Ectodermal cell (in vitro differentiated cells): ENCODE results near the gene CADPS.
A peak's percentile ranks its signal among the peaks of the same experiment; 100 is the strongest.

Experiments
- H3K27ac ChIP-seq: 2 replicates; pipeline ENCODE4 v1.7.0; 2013; ENCODE audit warnings: mild to moderate bottlenecking, low read depth, low read length; ENCODE audit not compliant: insufficient read depth, poor library complexity, severe bottlenecking
- H3K27me3 ChIP-seq: 2 replicates; pipeline ENCODE4 v1.7.0; 2013; ENCODE audit warnings: mild to moderate bottlenecking, low read length; ENCODE audit not compliant: insufficient read depth, control insufficient read depth, poor library complexity, severe bottlenecking
- H3K36me3 ChIP-seq: one replicate; pipeline ENCODE4 v1.7.0; 2013; ENCODE audit warnings: low read length; ENCODE audit not compliant: control insufficient read depth, insufficient read depth
- H3K4me1 ChIP-seq: one replicate; pipeline ENCODE4 v1.7.0; 2013; ENCODE audit warnings: low read length; ENCODE audit not compliant: control insufficient read depth, insufficient read depth
- H3K4me3 ChIP-seq: 2 replicates; pipeline ENCODE4 v1.7.0; 2013; ENCODE audit warnings: low read depth, low read length, control low read depth; ENCODE audit not compliant: insufficient read depth
- H3K9me3 ChIP-seq: 2 replicates; pipeline ENCODE4 v1.7.0; 2013; ENCODE audit warnings: mild to moderate bottlenecking, low read length, moderate library complexity; ENCODE audit not compliant: control insufficient read depth
- WGBS, 2 experiments: methylation state at CpG; one replicate each; pipeline ENCODE4 v1.1.7; 2013; ENCODE audit warnings: missing lambda C conversion rate in 2 of 2; 5-methylcytosine and 5-hydroxymethylcytosine counted together

Gene CADPS

DNA sequence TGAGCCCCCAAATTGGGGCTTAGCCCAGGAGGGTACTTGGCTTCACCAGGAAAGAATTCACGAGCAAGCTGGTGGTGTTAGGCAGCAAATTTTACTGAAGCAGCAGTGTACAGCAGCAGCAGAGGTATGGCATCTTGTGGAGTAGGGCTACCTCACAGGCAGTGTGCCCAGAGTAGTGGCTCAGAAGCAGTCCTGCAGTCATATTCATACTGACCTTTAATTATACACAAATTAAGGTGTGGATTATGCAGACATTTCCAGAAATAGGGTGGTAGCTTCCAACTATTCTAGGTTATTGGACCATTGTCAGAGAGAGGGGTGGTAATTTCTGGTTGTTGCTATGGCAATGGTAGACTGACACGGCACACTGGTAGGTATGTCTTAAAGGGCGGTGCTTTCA, 20.7 kb upstream of the CADPS start:
- no peaks in the 10 kb centered on the region for H3K36me3 ChIP-seq
- WGBS, 2 experiments: 94 to 97% methylated on average over 3 of the region's 3 CpGs
- no peaks in the 10 kb centered on the region for H3K4me1 ChIP-seq
- no peaks in the 10 kb centered on the region for H3K27me3 ChIP-seq
- H3K9me3 ChIP-seq: no peaks in the 10 kb centered on the region
- no peak overlapping the region for H3K4me3 ChIP-seq
- H3K27ac ChIP-seq: no peak overlapping the region

DNA sequence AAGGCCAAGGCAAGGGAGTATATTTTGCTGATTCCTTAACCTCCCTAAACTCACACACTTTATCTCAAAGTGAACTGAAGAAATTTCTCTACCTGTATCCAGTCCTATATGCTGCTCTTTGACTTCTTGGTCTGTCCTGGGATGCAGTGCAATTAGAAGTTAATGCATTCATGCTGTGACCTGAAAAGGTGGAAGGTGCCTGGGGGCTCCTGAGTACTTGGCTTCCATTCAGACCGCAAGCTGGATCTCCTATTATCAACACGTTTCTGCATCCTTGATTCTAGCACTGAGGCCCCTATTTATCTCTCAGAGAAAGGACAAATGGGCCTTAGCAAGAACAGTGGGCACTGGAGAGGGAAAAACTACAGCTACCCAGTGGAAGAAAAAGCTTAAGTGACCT, 17.7 kb upstream of the CADPS start:
- Histone ChIP-seq H3K36me3 (no peaks in the 10 kb centered on the region), H3K9me3 (no peaks in the 10 kb centered on the region), H3K4me3 (no peak overlapping the region), H3K27ac (no peak overlapping the region), H3K4me1 (no peaks in the 10 kb centered on the region), H3K27me3 (no peaks in the 10 kb centered on the region)
- 76 to 81% methylated on average over 2 of the region's 2 CpGs for WGBS, 2 experiments

DNA sequence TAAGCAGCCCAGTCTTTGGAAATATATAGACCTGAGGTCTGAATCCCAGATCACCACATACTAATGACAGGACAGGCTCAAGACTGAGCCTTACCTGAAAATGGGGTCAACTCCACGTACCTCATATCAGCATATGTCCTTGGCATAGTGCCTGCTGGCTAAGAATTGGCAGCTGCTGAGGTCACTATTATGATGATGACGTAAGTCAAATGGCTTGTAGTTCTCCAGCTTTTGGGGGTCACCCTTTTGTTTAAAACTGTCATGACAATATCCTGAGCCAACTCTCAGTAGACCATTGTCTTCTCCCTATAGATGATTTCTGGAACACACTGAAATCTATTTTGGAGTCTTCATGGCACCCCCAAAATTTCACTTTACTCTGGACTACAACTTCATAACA, 16.8 kb upstream of the CADPS start:
- 94 to 98% methylated on average over 2 of the region's 2 CpGs for WGBS, 2 experiments
- H3K4me3 ChIP-seq: no peak overlapping the region
- no peaks in the 10 kb centered on the region for H3K36me3 ChIP-seq

GRCh38 chr3:62888778-62889177, 13.6 kb upstream of the CADPS start:
- no peaks in the 10 kb centered on the region for H3K4me1 ChIP-seq
- H3K36me3 ChIP-seq: no peaks in the 10 kb centered on the region
- no peak overlapping the region for H3K4me3 ChIP-seq
- WGBS, 2 experiments: 80 to 85% methylated on average over 1 of the region's 1 CpG
- H3K27ac ChIP-seq: no peak overlapping the region
- no peaks in the 10 kb centered on the region for H3K27me3 ChIP-seq
- no peaks in the 10 kb centered on the region for H3K9me3 ChIP-seq

More for the DNA sequence above, 16.8 kb upstream of the CADPS start:
- Histone ChIP-seq H3K9me3 (no peaks in the 10 kb centered on the region), H3K4me1 (no peaks in the 10 kb centered on the region), H3K27ac (no peak overlapping the region), H3K27me3 (no peaks in the 10 kb centered on the region)

- no peaks in the 10 kb centered on the region for H3K27me3 ChIP-seq
- H3K9me3 ChIP-seq: no peaks in the 10 kb centered on the region
- WGBS, 2 experiments: 13 to 14% methylated on average over 2 of the region's 3 CpGs
- H3K36me3 ChIP-seq: no peaks in the 10 kb centered on the region
- H3K27ac ChIP-seq: no peak overlapping the region
- H3K4me1 ChIP-seq: no peaks in the 10 kb centered on the region
- H3K4me3 ChIP-seq: no peak overlapping the region
These were observed 13.0 kb upstream of the CADPS start for GRCh38 chr3:62888180-62888579.

GRCh38 chr3:62885136-62885535, 9.9 kb upstream of the CADPS start:
- no peaks in the 10 kb centered on the region for H3K27me3 ChIP-seq
- H3K9me3 ChIP-seq: no peaks in the 10 kb centered on the region
- no peaks in the 10 kb centered on the region for H3K4me1 ChIP-seq
- no peaks in the 10 kb centered on the region for H3K36me3 ChIP-seq
- H3K27ac ChIP-seq: no peak overlapping the region
- WGBS, 2 experiments: 84 to 92% methylated on average over 2 of the region's 2 CpGs
- no peak overlapping the region for H3K4me3 ChIP-seq

GRCh38 chr3:62884096-62884870, 9.1 kb upstream of the CADPS start:
- H3K9me3 ChIP-seq: no peaks in the 10 kb centered on the region
- no peaks in the 10 kb centered on the region for H3K4me1 ChIP-seq
- WGBS, 2 experiments: 8 to 20% methylated on average over 1 to 2 of the region's 3 CpGs
- no peak overlapping the region for H3K4me3 ChIP-seq
- H3K36me3 ChIP-seq: no peaks in the 10 kb centered on the region
- H3K27ac ChIP-seq: no peak overlapping the region
- H3K27me3 ChIP-seq: no peaks in the 10 kb centered on the region

GRCh38 chr3:62882676-62883200, 7.5 kb upstream of the CADPS start:
- no peaks in the 10 kb centered on the region for H3K9me3 ChIP-seq
- 90 to 99% methylated on average over 3 of the region's 4 CpGs for WGBS, 2 experiments
- H3K36me3 ChIP-seq: no peaks in the 10 kb centered on the region
- no peak overlapping the region for H3K4me3 ChIP-seq
- H3K4me1 ChIP-seq: no peaks in the 10 kb centered on the region
- no peak overlapping the region for H3K27ac ChIP-seq
- no peaks in the 10 kb centered on the region for H3K27me3 ChIP-seq

DNA sequence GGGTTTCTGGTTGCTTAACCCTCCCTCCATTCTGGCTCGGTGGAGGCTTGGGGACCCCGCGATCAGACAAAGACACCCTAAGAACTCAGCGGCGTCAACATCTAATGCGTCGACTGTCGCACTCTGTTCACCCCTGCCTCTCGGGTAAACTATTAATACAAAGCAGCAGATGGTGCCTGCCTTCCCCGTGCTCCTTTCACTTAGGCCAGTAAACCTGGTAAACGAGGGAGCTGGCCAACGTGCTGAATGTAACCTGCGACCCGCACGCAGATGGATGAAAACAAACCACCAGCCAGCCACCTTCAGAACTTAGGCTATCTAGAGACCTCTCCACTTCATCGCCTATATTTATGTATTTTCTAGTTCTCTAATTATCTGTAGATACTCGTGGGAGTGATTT, 848 bp upstream of the CADPS start:
- WGBS, 2 experiments: 0 to 1% methylated on average over 15 to 17 of the region's 17 CpGs
- Histone ChIP-seq H3K4me1 (no peaks in the 10 kb centered on the region), H3K36me3 (no peaks in the 10 kb centered on the region), H3K4me3 (peak overlapping the region; percentile 70), H3K9me3 (no peaks in the 10 kb centered on the region), H3K27ac (no peak overlapping the region), H3K27me3 (peaks cover 18% of the 10 kb centered on the region)

DNA sequence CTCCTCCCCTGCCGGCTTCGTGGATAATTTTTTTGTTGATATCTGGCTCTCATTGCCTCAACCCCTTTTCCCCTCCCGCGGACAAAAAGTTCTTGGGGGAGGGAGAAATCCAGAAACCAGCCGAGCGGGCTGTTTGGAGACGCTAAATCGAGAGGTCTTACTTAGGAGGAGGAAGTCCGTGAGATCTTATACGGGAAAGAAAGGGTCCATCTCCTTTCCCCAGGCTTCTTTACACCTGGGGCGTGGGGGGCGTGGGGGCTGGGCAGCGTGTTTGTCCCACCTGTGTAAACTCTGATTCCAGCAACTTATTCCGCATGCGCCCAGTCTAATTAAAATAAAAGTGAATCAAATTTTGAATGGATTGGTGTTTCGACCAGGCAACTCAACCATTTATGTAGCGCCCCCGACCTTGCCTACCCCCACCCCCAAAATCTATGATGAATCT, 364 bp upstream of the CADPS start:
- no peak overlapping the region for H3K27ac ChIP-seq
- peaks cover 18% of the 10 kb centered on the region for H3K27me3 ChIP-seq
- H3K9me3 ChIP-seq: no peaks in the 10 kb centered on the region
- H3K4me1 ChIP-seq: no peaks in the 10 kb centered on the region
- WGBS, 2 experiments: 1% methylated on average over 17 of the region's 18 CpGs
- no peaks in the 10 kb centered on the region for H3K36me3 ChIP-seq
- H3K4me3 ChIP-seq: peak overlapping the region; percentile 70
